WERI-Rb-1 (cell line): ENCODE results near the gene WDR31.

Source experiments
- DNase-seq: peaks from one replicate; pipeline ENCODE4 v3.0.0-alpha.2; 2020
- H3K27ac ChIP-seq: fragments of 250-450 bp; sonication (Bioruptor Pico); 2 replicates; pipeline ENCODE4 v1.5.1; 2020; ENCODE audit warnings: mild to moderate bottlenecking, moderate library complexity
- H3K27me3 ChIP-seq: fragments of 250-450 bp; sonication (Bioruptor Pico); 2 replicates; pipeline ENCODE4 v1.5.1; 2021; ENCODE audit warnings: mild to moderate bottlenecking, low read depth, moderate library complexity; ENCODE audit not compliant: insufficient read depth, severe bottlenecking
- H3K36me3 ChIP-seq: fragments of 250-450 bp; sonication (Bioruptor Pico); 2 replicates; pipeline ENCODE4 v1.5.1; 2020; ENCODE audit warnings: mild to moderate bottlenecking, moderate library complexity
- H3K4me3 ChIP-seq: 2 replicates; pipeline ENCODE4 v1.5.1; 2011; ENCODE audit warnings: low read depth, mild to moderate bottlenecking, control low read depth, low read length
- H3K9me3 ChIP-seq: fragments of 250-450 bp; sonication (Bioruptor Pico); 2 replicates; pipeline ENCODE4 v1.5.1; 2021; ENCODE audit warnings: mild to moderate bottlenecking, moderate library complexity; ENCODE audit not compliant: severe bottlenecking
- TF ChIP-seq, protein P1 (sequence below): IDR thresholded peaks from 2 replicates; pipeline ENCODE4 v1.5.1; 2011; ENCODE audit warnings: low read depth, mild to moderate bottlenecking, control low read depth, inconsistent platforms, low read length

WDR31 gene

GRCh38 chr9:113319054-113319453, 21.0 kb downstream of the WDR31 start:
- Histone ChIP-seq H3K27me3 (no peaks in the 10 kb centered on the region), H3K9me3 (no peaks in the 10 kb centered on the region), H3K36me3 (no peaks in the 10 kb centered on the region), H3K4me3 (no peak overlapping the region), H3K27ac (no peak overlapping the region)
- TF ChIP-seq, protein P1, sequence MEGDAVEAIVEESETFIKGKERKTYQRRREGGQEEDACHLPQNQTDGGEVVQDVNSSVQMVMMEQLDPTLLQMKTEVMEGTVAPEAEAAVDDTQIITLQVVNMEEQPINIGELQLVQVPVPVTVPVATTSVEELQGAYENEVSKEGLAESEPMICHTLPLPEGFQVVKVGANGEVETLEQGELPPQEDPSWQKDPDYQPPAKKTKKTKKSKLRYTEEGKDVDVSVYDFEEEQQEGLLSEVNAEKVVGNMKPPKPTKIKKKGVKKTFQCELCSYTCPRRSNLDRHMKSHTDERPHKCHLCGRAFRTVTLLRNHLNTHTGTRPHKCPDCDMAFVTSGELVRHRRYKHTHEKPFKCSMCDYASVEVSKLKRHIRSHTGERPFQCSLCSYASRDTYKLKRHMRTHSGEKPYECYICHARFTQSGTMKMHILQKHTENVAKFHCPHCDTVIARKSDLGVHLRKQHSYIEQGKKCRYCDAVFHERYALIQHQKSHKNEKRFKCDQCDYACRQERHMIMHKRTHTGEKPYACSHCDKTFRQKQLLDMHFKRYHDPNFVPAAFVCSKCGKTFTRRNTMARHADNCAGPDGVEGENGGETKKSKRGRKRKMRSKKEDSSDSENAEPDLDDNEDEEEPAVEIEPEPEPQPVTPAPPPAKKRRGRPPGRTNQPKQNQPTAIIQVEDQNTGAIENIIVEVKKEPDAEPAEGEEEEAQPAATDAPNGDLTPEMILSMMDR: no peak
- no peak for DNase-seq

DNA sequence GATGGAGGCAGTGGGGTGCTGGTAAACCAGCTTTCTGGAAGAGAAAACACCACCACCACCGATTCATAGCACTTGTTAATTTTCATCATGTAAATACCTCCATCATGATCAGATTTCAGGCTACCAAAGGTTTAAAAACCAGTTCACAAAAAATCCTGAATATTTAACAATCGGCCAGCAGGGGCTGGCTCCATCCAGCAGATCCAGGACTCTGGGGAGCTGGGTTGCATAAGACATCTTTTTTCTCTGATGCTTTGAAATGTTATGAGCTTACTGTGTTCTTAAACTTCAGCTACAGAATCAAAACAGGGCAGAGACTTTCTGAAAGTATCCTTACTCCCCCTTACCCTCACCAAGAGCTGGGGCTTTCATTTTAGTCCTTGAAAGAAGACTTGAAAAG, 22.3 kb downstream of the WDR31 start:
- no peaks in the 10 kb centered on the region for H3K9me3 ChIP-seq
- H3K36me3 ChIP-seq: no peaks in the 10 kb centered on the region
- H3K27me3 ChIP-seq: no peaks in the 10 kb centered on the region
- H3K27ac ChIP-seq: no peak overlapping the region
- H3K4me3 ChIP-seq: no peak overlapping the region
- DNase-seq: no peak
- TF ChIP-seq, protein P1: no peak

DNA sequence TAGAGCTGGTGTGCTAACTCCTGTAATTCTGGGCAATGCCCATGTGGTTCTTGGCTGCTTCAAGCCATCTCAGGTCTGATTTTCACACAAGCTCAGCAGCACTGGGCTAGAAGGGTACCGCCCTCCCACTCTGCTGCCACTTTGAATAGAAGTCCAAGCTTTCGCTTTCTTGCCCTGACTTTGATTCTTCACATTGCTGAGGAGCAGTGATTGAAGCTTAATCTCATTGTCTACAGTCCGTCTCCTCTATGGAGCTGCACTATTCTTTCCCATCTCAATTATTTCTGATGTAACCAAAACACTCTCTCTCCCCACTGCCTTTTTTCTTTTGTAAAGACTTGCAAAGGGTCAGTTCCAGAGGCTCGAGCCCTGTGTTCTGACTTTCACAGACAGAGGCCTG, 24.0 kb downstream of the WDR31 start:
- no peaks in the 10 kb centered on the region for H3K36me3 ChIP-seq
- no peak overlapping the region for H3K4me3 ChIP-seq
- H3K9me3 ChIP-seq: no peaks in the 10 kb centered on the region
- no peaks in the 10 kb centered on the region for H3K27me3 ChIP-seq
- TF ChIP-seq, protein P1: no peak
- DNase-seq: no peak
- no peak overlapping the region for H3K27ac ChIP-seq

GRCh38 chr9:113315231-113315630, 24.8 kb downstream of the WDR31 start:
- no peak for DNase-seq
- H3K27me3 ChIP-seq: no peaks in the 10 kb centered on the region
- no peak overlapping the region for H3K4me3 ChIP-seq
- H3K27ac ChIP-seq: no peak overlapping the region
- no peaks in the 10 kb centered on the region for H3K9me3 ChIP-seq
- no peaks in the 10 kb centered on the region for H3K36me3 ChIP-seq
- TF ChIP-seq, protein P1: no peak

DNA sequence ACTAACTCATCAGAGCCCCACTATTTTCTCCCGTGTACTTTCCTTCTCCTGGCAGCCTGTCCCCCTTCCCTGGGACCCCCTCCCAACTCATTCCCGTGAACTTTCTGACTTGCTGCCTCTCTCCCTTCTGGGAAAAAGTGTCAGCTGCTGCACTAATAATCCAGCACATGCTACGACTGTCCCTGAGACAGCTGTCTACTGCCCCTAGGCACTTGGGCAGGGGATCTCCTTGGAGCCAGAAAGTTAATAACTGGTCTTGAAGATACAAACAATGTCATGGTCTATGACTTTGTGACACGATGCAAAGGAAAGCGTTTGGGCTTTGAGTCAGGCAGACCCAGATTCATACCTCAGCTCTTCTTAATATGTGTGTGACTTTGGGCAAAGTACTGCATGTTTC, 26.8 kb downstream of the WDR31 start:
- Histone ChIP-seq H3K9me3 (no peaks in the 10 kb centered on the region), H3K27ac (peak overlapping the region; percentile 14; the same call in 1 of the 2 replicates), H3K4me3 (no peak overlapping the region), H3K36me3 (no peaks in the 10 kb centered on the region), H3K27me3 (no peaks in the 10 kb centered on the region)
- TF ChIP-seq, protein P1: no peak
- DNase-seq: peak; percentile 48

- no peaks in the 10 kb centered on the region for H3K36me3 ChIP-seq
- H3K27ac ChIP-seq: no peak overlapping the region
- TF ChIP-seq, protein P1: no peak
- no peaks in the 10 kb centered on the region for H3K9me3 ChIP-seq
- no peak for DNase-seq
- H3K4me3 ChIP-seq: no peak overlapping the region
- H3K27me3 ChIP-seq: no peaks in the 10 kb centered on the region
These were observed 28.1 kb downstream of the WDR31 start for GRCh38 chr9:113311961-113312360.
